GM12864 (cell line): Measurements from ENCODE around the gene DCLK1.
"Not testable (repeated sequence)": the region's sequence is repeated elsewhere in the genome, so short reads cannot be mapped to it uniquely, and the experiment has no call there.

Experiments
- DNase-seq: peaks from one replicate; pipeline ENCODE4 v3.0.0-alpha.2; 2011; ENCODE audit warnings: low read depth
- H3K4me3 ChIP-seq: 2 replicates; pipeline ENCODE4 v1.5.1; 2011; ENCODE audit warnings: mild to moderate bottlenecking, low read depth, low read length, control low read depth
- CTCF ChIP-seq: IDR thresholded peaks from 2 replicates; pipeline ENCODE4 v1.5.1; 2011; ENCODE audit warnings: low read depth, mild to moderate bottlenecking, moderate library complexity, low read length, control low read depth, inconsistent platforms; ENCODE audit errors: missing control alignments

Gene DCLK1

GRCh38 chr13:35984776-35985453, 146.3 kb downstream of the DCLK1 start:
- no peak overlapping the region for H3K4me3 ChIP-seq
- TF ChIP-seq CTCF = no peak
- no peak for DNase-seq

GRCh38 chr13:35984287-35984686, 146.9 kb downstream of the DCLK1 start:
- H3K4me3 ChIP-seq = no peak overlapping the region
- no peak for TF ChIP-seq CTCF
- DNase-seq = no peak

- not testable (repeated sequence) for DNase-seq, H3K4me3 ChIP-seq
These were observed 147.5 kb downstream of the DCLK1 start for GRCh38 chr13:35983703-35984102.

GRCh38 chr13:35983206-35983605, 148.0 kb downstream of the DCLK1 start:
- TF ChIP-seq CTCF = no peak
- no peak overlapping the region for H3K4me3 ChIP-seq
- no peak for DNase-seq

- no peak overlapping the region for H3K4me3 ChIP-seq
- no peak for DNase-seq
- no peak for TF ChIP-seq CTCF
These were observed 151.7 kb downstream of the DCLK1 start for GRCh38 chr13:35979361-35979951.

GRCh38 chr13:35978607-35979316, 152.4 kb downstream of the DCLK1 start:
- no peak for DNase-seq
- peak; percentile 50 for TF ChIP-seq CTCF
- H3K4me3 ChIP-seq = no peak overlapping the region

- DNase-seq = no peak
- H3K4me3 ChIP-seq = no peak overlapping the region
- TF ChIP-seq CTCF = no peak
These were observed 154.1 kb downstream of the DCLK1 start for GRCh38 chr13:35977060-35977459.
